Rectal smooth muscle tissue (tissue), 1 donor: ENCODE data around the gene ZFR2.
"Not testable (repeated sequence)": the region's sequence is repeated elsewhere in the genome, so short reads cannot be mapped to it uniquely, and the experiment has no call there.

Source experiments
- H3K27ac ChIP-seq: one replicate; pipeline ENCODE4 v1.7.0; 2013; ENCODE audit warnings: low read depth, low read length, inconsistent platforms
- H3K27me3 ChIP-seq: one replicate; pipeline ENCODE4 v1.7.0; 2013; ENCODE audit warnings: low read length; ENCODE audit not compliant: control insufficient read depth, insufficient read depth
- H3K36me3 ChIP-seq: one replicate; pipeline ENCODE4 v1.7.0; 2013; ENCODE audit warnings: low read length; ENCODE audit not compliant: control insufficient read depth, insufficient read depth
- H3K4me1 ChIP-seq: one replicate; pipeline ENCODE4 v1.7.0; 2013; ENCODE audit warnings: low read length; ENCODE audit not compliant: control insufficient read depth, insufficient read depth
- H3K4me3 ChIP-seq: one replicate; pipeline ENCODE4 v1.7.0; 2013; ENCODE audit warnings: low read length
- H3K9ac ChIP-seq: one replicate; pipeline ENCODE4 v1.7.0; 2013; ENCODE audit warnings: low read length

The ZFR2 gene

GRCh38 chr19:3816566-3817218 lies 52.1 kb downstream of the ZFR2 start:
- H3K4me3 ChIP-seq: no peak overlapping the region
- H3K9ac ChIP-seq: no peak overlapping the region
- H3K36me3 ChIP-seq: no peaks in the 10 kb centered on the region
- H3K4me1 ChIP-seq: no peaks in the 10 kb centered on the region
- H3K27me3 ChIP-seq: no peaks in the 10 kb centered on the region
- no peak overlapping the region for H3K27ac ChIP-seq

DNA sequence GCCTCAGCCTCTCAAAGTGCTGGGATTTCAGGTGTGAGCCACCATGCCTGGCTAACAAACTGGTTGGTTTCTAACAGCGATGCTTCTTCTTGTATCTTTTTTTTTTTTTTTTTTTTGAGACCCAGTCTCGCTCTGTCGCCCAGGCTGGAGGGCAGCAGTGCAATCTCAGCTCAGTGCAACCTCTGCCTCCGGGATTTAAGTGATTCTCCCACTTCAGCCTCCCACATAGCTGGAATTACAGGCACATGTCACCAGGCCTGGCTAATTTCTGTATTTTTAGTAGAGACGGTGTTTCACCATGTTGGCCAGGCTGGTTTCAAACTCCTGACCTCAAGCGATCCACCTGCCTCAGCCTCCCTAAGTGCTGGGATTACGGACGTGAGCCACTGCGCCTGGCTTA lies 52.7 kb downstream of the ZFR2 start:
- not testable (repeated sequence) for H3K27me3 ChIP-seq, H3K36me3 ChIP-seq, H3K9ac ChIP-seq, H3K27ac ChIP-seq, H3K4me3 ChIP-seq, H3K4me1 ChIP-seq

DNA sequence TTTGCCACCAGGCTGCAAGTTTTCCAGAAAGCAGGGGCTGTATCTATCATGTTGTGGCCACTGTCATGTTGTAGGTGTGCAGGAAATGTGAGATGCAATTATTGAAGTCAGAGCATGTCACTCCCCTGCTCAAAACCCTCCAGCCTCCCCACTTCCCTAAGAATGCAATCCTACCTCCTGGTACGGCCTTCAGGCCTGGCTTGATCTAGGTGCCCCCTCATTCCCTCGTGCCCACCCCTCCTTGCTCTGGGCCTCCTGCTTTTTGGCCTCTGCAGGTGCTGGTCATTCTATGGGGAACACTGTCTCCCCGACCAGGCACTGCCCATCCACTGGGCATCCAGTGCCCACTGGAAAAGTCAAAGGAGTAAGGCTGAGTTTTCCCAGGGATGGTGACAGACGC lies 54.2 kb downstream of the ZFR2 start:
- Histone ChIP-seq H3K9ac (no peak overlapping the region), H3K27me3 (no peaks in the 10 kb centered on the region), H3K27ac (no peak overlapping the region), H3K36me3 (no peaks in the 10 kb centered on the region), H3K4me3 (no peak overlapping the region), H3K4me1 (no peaks in the 10 kb centered on the region)

DNA sequence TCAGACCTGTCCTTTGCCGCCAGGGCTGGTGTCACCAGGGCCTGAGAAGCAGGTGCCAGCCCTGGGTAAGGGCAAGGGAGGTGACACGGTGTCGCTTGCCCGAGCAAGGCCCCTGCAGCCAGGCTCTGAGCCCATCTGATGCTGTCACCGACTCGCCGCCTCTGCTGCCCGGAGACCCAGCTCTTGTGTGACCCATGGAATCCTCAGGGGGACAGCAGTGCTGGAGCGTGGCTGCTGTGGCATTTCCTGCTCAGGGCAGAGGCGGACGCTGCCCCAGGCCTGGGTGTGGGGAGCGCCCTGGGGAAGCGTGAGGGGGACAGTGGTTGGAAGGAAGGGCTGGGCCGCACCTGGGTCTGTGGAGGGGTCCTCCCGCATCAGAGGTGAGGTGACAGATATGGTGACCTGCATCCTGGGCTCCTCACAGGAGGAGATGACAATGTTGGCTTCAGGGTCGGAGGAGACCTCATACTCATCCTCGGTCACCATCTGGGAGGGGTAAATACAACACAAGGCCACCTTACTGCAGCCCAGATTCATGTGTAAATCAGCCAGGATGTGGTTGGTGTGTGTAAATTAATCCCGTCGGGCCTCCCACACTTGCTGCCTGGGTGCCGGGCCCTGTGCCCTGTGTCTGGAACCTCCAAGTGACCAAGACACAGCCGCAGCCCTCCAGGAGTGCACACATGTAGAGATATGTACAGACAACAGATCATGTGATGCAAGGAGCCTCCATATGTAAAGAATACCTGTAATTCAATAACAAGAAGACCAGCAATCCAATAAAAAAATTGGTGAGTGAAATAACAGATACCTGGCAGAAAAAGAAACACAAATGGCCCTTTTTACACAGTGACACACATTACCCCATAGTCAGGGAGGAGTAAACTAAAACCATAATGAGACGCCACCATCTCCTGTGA lies 55.1 kb downstream of the ZFR2 start:
- no peak overlapping the region for H3K27ac ChIP-seq
- H3K9ac ChIP-seq: no peak overlapping the region
- H3K4me3 ChIP-seq: no peak overlapping the region
- H3K4me1 ChIP-seq: no peaks in the 10 kb centered on the region
- H3K27me3 ChIP-seq: no peaks in the 10 kb centered on the region
- H3K36me3 ChIP-seq: no peaks in the 10 kb centered on the region

- Histone ChIP-seq H3K27me3 (no peaks in the 10 kb centered on the region), H3K9ac (no peak overlapping the region), H3K4me1 (no peaks in the 10 kb centered on the region), H3K36me3 (no peaks in the 10 kb centered on the region), H3K27ac (no peak overlapping the region), H3K4me3 (no peak overlapping the region)
Observed at GRCh38 chr19:3810708-3811355, 58.0 kb downstream of the ZFR2 start.

- Histone ChIP-seq H3K36me3 (no peaks in the 10 kb centered on the region), H3K9ac (no peak overlapping the region), H3K4me3 (no peak overlapping the region), H3K27me3 (no peaks in the 10 kb centered on the region), H3K4me1 (no peaks in the 10 kb centered on the region), H3K27ac (no peak overlapping the region)
Observed at GRCh38 chr19:3809881-3810707, 58.7 kb downstream of the ZFR2 start.

DNA sequence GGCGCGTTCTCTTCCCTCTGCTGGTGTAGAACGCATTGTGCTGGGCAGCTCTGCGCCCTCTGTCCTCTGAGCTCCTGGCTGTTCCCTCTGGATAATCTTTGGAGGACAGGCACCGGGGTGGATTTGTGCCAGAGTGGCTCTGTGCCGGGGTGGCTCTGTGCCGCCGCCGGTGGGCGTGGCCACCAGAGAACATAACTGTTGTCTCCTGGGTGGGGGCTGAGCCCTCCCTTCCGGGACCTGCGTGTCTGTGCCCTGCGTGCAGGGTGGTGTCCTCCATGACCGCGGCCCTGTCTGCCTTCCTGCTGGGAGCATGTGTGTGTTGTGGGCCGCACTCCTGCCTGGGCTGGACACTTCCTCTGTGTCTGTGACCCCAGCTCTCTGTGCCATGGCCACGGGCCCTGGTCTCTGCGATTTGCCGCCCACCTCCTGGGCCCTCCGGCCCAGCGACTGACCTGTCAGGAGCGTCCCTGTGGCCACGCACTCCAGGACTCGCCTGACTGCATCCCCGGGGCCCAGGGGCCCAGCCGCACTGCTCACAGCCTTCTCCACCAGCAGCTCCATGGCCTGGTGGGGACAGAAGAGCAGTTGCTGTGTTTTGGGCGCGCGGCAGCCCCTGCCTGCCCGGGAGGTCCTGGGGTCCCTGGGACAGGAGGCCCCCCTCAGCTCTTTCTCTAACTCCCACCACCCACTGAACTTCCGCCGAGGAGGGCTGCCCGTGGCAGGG lies 60.3 kb downstream of the ZFR2 start:
- Histone ChIP-seq H3K27me3 (no peaks in the 10 kb centered on the region), H3K4me3 (no peak overlapping the region), H3K36me3 (no peaks in the 10 kb centered on the region), H3K4me1 (no peaks in the 10 kb centered on the region), H3K9ac (no peak overlapping the region), H3K27ac (no peak overlapping the region)

DNA sequence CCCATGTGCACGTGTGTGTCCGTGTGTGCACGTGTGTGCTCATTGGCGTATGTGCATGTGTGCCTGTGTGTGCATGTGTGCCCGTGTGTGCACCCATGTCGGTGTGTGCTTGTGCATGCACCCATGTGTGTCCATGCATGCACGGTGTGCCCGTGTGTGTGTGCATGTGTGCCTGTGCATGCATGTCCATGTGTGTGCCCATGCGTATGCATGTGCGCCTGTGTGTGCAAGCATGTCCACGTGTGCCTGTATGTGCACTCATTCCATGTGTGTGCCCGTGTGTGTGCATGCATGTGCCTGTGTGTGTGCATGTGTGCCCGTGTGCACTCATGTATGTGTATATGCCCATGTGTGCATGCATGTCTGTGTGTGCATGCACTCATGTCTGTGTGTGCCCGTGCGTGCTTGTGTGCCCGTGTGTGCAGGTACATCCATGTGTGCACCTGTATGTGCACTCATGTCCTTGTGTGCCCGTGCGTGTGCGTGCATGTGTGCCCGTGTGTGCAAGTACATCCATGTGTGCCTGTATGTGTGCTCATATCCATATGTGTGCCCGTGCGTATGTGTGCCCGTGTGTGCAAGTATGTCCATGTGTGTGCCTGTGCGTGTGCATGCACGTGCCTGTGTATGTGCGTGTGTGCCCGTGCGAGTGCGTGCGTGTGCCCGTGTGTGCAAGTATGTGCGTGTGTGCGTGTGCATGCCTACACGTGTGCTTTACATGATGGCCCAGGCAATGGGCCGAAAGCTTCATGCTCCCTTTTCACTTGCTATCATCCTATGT lies 61.1 kb downstream of the ZFR2 start:
- no peaks in the 10 kb centered on the region for H3K36me3 ChIP-seq
- no peak overlapping the region for H3K9ac ChIP-seq
- H3K27ac ChIP-seq: no peak overlapping the region
- no peak overlapping the region for H3K4me3 ChIP-seq
- no peaks in the 10 kb centered on the region for H3K4me1 ChIP-seq
- peaks cover 3% of the 10 kb centered on the region for H3K27me3 ChIP-seq

DNA sequence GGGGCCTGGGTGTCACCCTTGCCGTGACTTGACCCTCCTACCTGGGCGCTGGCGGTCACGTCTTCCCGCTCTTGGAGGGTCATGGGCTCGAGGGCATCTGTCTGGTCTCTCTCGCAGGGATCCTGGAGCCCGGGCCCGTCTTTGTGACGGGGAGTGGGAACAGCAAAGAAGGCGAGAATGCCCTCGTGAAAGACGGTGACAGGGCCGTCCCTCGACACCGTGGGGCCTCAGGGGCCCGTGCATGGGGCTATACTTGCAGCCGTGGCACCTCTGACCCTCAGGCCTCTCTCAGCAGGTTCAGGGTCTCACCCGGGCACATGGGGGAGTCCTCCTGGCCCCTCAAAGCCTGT lies 61.7 kb downstream of the ZFR2 start:
- no peak overlapping the region for H3K27ac ChIP-seq
- H3K4me1 ChIP-seq: no peaks in the 10 kb centered on the region
- no peak overlapping the region for H3K4me3 ChIP-seq
- peaks cover 3% of the 10 kb centered on the region for H3K27me3 ChIP-seq
- H3K36me3 ChIP-seq: no peaks in the 10 kb centered on the region
- H3K9ac ChIP-seq: no peak overlapping the region

DNA sequence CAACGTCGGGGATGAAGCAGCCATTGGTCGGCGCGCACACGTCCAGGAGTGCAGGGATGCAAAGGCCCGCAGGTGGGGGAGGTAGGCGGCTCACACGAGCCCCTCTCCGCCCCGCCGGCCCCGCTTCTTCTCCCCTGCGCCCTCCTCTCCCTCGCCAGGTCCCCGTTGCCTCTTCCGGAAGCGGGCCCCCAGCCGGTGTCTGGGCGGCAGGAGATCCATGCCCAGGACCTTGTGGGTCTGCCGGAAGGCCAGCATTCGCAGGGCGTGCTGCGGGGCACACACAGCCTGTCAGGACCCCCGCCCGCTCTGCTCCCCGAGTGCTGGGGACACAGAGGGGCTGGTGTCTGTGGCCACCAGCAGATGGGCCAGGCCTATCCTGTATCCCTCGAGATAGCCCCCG lies 63.0 kb downstream of the ZFR2 start:
- H3K27me3 ChIP-seq: peaks cover 9% of the 10 kb centered on the region
- no peak overlapping the region for H3K27ac ChIP-seq
- H3K36me3 ChIP-seq: no peaks in the 10 kb centered on the region
- no peak overlapping the region for H3K9ac ChIP-seq
- no peaks in the 10 kb centered on the region for H3K4me1 ChIP-seq
- no peak overlapping the region for H3K4me3 ChIP-seq

DNA sequence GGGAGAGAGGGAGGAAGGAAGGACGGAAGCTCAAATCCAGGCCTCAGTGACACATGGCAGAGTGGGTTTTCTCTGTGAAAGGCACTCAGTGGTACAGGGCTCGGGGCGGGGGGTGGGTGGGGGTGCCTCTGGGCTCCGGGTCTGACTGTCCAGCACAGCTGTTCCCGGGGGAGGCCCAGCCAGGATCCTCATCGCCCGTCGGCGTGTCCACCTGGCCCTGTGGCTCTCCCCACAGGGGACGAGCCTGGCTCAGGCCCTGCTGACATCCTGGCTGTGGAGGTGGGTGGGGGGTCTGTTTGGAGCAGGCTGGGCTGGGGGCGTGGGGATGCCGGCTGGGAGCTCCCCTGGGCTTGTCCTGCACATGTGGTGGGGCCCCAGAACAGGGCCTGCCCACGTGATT lies 64.4 kb downstream of the ZFR2 start:
- Histone ChIP-seq H3K36me3 (no peaks in the 10 kb centered on the region), H3K9ac (no peak overlapping the region), H3K4me3 (no peak overlapping the region), H3K4me1 (no peaks in the 10 kb centered on the region), H3K27me3 (peaks cover 9% of the 10 kb centered on the region), H3K27ac (no peak overlapping the region)
